Dendritic cell treated with granulocyte-macrophage colony-stimulating factor and Interleukin-4, amounts not matched to agents 40 ng/mL and 50 ng/mL, for 4 days (primary cell): ENCODE measurements around the gene DSG2.

Source experiments
- H3K27ac Mint-ChIP-seq: one replicate; pipeline ENCODE4 v1.8.0; 2022; ENCODE audit warnings: mild to moderate bottlenecking, mixed read lengths
- H3K27me3 Mint-ChIP-seq: one replicate; pipeline ENCODE4 v1.8.0; 2022; ENCODE audit warnings: mild to moderate bottlenecking, mixed read lengths
- H3K36me3 Mint-ChIP-seq: one replicate; pipeline ENCODE4 v1.8.0; 2022; ENCODE audit warnings: low read depth, mixed read lengths
- H3K4me1 Mint-ChIP-seq: one replicate; pipeline ENCODE4 v1.8.0; 2022; ENCODE audit warnings: low read depth, mixed read lengths
- H3K4me3 Mint-ChIP-seq: one replicate; pipeline ENCODE4 v1.8.0; 2022; ENCODE audit warnings: mild to moderate bottlenecking, moderate library complexity, mixed read lengths
- H3K9me3 Mint-ChIP-seq: one replicate; pipeline ENCODE4 v1.8.0; 2022; ENCODE audit warnings: mixed read lengths
- intact Hi-C: fragments of 100-400 bp; cut with micrococcal nuclease; formaldehyde crosslinking; loops from one replicate; pipeline ENCODE4 v1.15.0; 2022

DSG2 gene

GRCh38 chr18:31508781-31509180 is 10.8 kb downstream of the DSG2 start:
- H3K4me1 Mint-ChIP-seq: no peaks in the 10 kb centered on the region
- H3K4me3 Mint-ChIP-seq: no peak overlapping the region
- intact Hi-C loops: no loop called here
- H3K9me3 Mint-ChIP-seq: no peaks in the 10 kb centered on the region
- H3K36me3 Mint-ChIP-seq: no peaks in the 10 kb centered on the region
- H3K27ac Mint-ChIP-seq: no peak overlapping the region
- no peaks in the 10 kb centered on the region for H3K27me3 Mint-ChIP-seq

- H3K4me1 Mint-ChIP-seq: no peaks in the 10 kb centered on the region
- H3K36me3 Mint-ChIP-seq: no peaks in the 10 kb centered on the region
- H3K27ac Mint-ChIP-seq: no peak overlapping the region
- intact Hi-C loops: no loop called here
- H3K9me3 Mint-ChIP-seq: no peaks in the 10 kb centered on the region
- no peaks in the 10 kb centered on the region for H3K27me3 Mint-ChIP-seq
- H3K4me3 Mint-ChIP-seq: no peak overlapping the region
Measured at GRCh38 chr18:31509571-31509970, 11.6 kb downstream of the DSG2 start.

- Mint-ChIP-seq H3K4me1 (no peaks in the 10 kb centered on the region), H3K4me3 (no peak overlapping the region), H3K27ac (no peak overlapping the region), H3K9me3 (no peaks in the 10 kb centered on the region), H3K27me3 (no peaks in the 10 kb centered on the region), H3K36me3 (no peaks in the 10 kb centered on the region)
- intact Hi-C loops: no loop called here
Measured at GRCh38 chr18:31510319-31510718, 12.3 kb downstream of the DSG2 start.

GRCh38 chr18:31511098-31511497 is 13.1 kb downstream of the DSG2 start:
- Mint-ChIP-seq H3K9me3 (no peaks in the 10 kb centered on the region), H3K27me3 (no peaks in the 10 kb centered on the region), H3K27ac (no peak overlapping the region), H3K4me1 (no peaks in the 10 kb centered on the region), H3K4me3 (no peak overlapping the region), H3K36me3 (no peaks in the 10 kb centered on the region)
- intact Hi-C loops: no loop called here

- Mint-ChIP-seq H3K9me3 (no peaks in the 10 kb centered on the region), H3K27me3 (no peaks in the 10 kb centered on the region), H3K36me3 (no peaks in the 10 kb centered on the region), H3K4me1 (no peaks in the 10 kb centered on the region), H3K27ac (no peak overlapping the region), H3K4me3 (no peak overlapping the region)
- intact Hi-C loops: no loop called here
Measured at GRCh38 chr18:31512203-31512764, 14.3 kb downstream of the DSG2 start.

- intact Hi-C loops: no loop called here
Measured at GRCh38 chr18:31513189-31513935, 15.4 kb downstream of the DSG2 start.

GRCh38 chr18:31516437-31516836 is 18.5 kb downstream of the DSG2 start:
- Mint-ChIP-seq H3K36me3 (no peaks in the 10 kb centered on the region), H3K4me3 (no peak overlapping the region), H3K27ac (no peak overlapping the region), H3K4me1 (no peaks in the 10 kb centered on the region), H3K27me3 (no peaks in the 10 kb centered on the region), H3K9me3 (no peaks in the 10 kb centered on the region)
- intact Hi-C loops: no loop called here

More at GRCh38 chr18:31513189-31513935, 15.4 kb downstream of the DSG2 start:
- H3K4me3 Mint-ChIP-seq: no peak overlapping the region
- H3K4me1 Mint-ChIP-seq: no peaks in the 10 kb centered on the region
- H3K9me3 Mint-ChIP-seq: no peaks in the 10 kb centered on the region
- H3K27me3 Mint-ChIP-seq: no peaks in the 10 kb centered on the region
- H3K27ac Mint-ChIP-seq: no peak overlapping the region
- no peaks in the 10 kb centered on the region for H3K36me3 Mint-ChIP-seq

- no peak overlapping the region for H3K27ac Mint-ChIP-seq
- no peak overlapping the region for H3K4me3 Mint-ChIP-seq
- no peaks in the 10 kb centered on the region for H3K36me3 Mint-ChIP-seq
- intact Hi-C loops: no loop called here
- H3K4me1 Mint-ChIP-seq: no peaks in the 10 kb centered on the region
- H3K27me3 Mint-ChIP-seq: no peaks in the 10 kb centered on the region
- H3K9me3 Mint-ChIP-seq: no peaks in the 10 kb centered on the region
Measured at GRCh38 chr18:31526374-31526773, 28.4 kb downstream of the DSG2 start.

- Mint-ChIP-seq H3K4me3 (no peak overlapping the region), H3K36me3 (no peaks in the 10 kb centered on the region), H3K27ac (no peak overlapping the region), H3K9me3 (no peaks in the 10 kb centered on the region), H3K27me3 (no peaks in the 10 kb centered on the region), H3K4me1 (no peaks in the 10 kb centered on the region)
- intact Hi-C loops: no loop called here
Measured at GRCh38 chr18:31533236-31533635, 35.3 kb downstream of the DSG2 start.

GRCh38 chr18:31538837-31539236 is 40.9 kb downstream of the DSG2 start:
- no peak overlapping the region for H3K27ac Mint-ChIP-seq
- intact Hi-C loops: no loop called here

GRCh38 chr18:31546476-31546875 is 48.5 kb downstream of the DSG2 start:
- Mint-ChIP-seq H3K4me1 (peaks cover 8% of the 10 kb centered on the region), H3K27ac (no peak overlapping the region)

More at GRCh38 chr18:31538837-31539236, 40.9 kb downstream of the DSG2 start:
- no peaks in the 10 kb centered on the region for H3K9me3 Mint-ChIP-seq
- H3K27me3 Mint-ChIP-seq: no peaks in the 10 kb centered on the region
- H3K36me3 Mint-ChIP-seq: no peaks in the 10 kb centered on the region
- H3K4me1 Mint-ChIP-seq: peaks cover 8% of the 10 kb centered on the region
- H3K4me3 Mint-ChIP-seq: no peak overlapping the region

GRCh38 chr18:31548853-31549252 is 50.9 kb downstream of the DSG2 start:
- H3K4me3 Mint-ChIP-seq: no peak overlapping the region
- no peaks in the 10 kb centered on the region for H3K4me1 Mint-ChIP-seq
- intact Hi-C loops: no loop called here

More at GRCh38 chr18:31546476-31546875, 48.5 kb downstream of the DSG2 start:
- Mint-ChIP-seq H3K4me3 (no peak overlapping the region), H3K36me3 (no peaks in the 10 kb centered on the region), H3K9me3 (no peaks in the 10 kb centered on the region), H3K27me3 (no peaks in the 10 kb centered on the region)
- intact Hi-C loops: no loop called here

GRCh38 chr18:31549416-31549815 is 51.4 kb downstream of the DSG2 start:
- no peak overlapping the region for H3K27ac Mint-ChIP-seq
- H3K36me3 Mint-ChIP-seq: no peaks in the 10 kb centered on the region
- H3K9me3 Mint-ChIP-seq: no peaks in the 10 kb centered on the region
- H3K4me1 Mint-ChIP-seq: no peaks in the 10 kb centered on the region
- peaks cover under 1% of the 10 kb centered on the region for H3K27me3 Mint-ChIP-seq
- H3K4me3 Mint-ChIP-seq: no peak overlapping the region
- intact Hi-C loops: no loop called here

More at GRCh38 chr18:31548853-31549252, 50.9 kb downstream of the DSG2 start:
- Mint-ChIP-seq H3K27me3 (no peaks in the 10 kb centered on the region), H3K36me3 (no peaks in the 10 kb centered on the region), H3K9me3 (no peaks in the 10 kb centered on the region), H3K27ac (no peak overlapping the region)

GRCh38 chr18:31551883-31552282 is 53.9 kb downstream of the DSG2 start:
- no peaks in the 10 kb centered on the region for H3K36me3 Mint-ChIP-seq
- peaks cover 1% of the 10 kb centered on the region for H3K27me3 Mint-ChIP-seq
- H3K4me3 Mint-ChIP-seq: no peak overlapping the region
- H3K27ac Mint-ChIP-seq: no peak overlapping the region
- H3K4me1 Mint-ChIP-seq: no peaks in the 10 kb centered on the region
- no peaks in the 10 kb centered on the region for H3K9me3 Mint-ChIP-seq
- intact Hi-C loops: loop anchor here (5.0 to 10.0 kb wide), 2 partner anchors 423 to 555 kb away; no protein-coding TSS in a partner anchor
